Tibial nerve (tissue), 4 donors: ENCODE measurements around the gene OTOP2. TPM values are rescaled to one million over a fixed set of nuclear protein-coding genes. Genes with fewer than 3 reads are reported as not detected.
A peak's percentile ranks its signal among the peaks of the same experiment; 100 is the strongest.

ENCODE experiments used
- DNase-seq, 2 donors: peaks; one replicate each; pipeline ENCODE4 v3.0.0-alpha.2; 2019; ENCODE audit warnings: low spot score in 2 of 2
- H3K27ac ChIP-seq, 4 donors: fragments of 200-600 bp; sonication (generic) in 3 of 4; one replicate each; pipeline ENCODE4 v1.5.1; 2017 to 2019; ENCODE audit warnings: mild to moderate bottlenecking in 1 of 4
- H3K27me3 ChIP-seq, 2 donors: fragments of 200-600 bp; sonication (generic) in 1 of 2; one replicate each; pipeline versions ENCODE4 v1.5.1 to v1.6.0; 2017 to 2019
- H3K36me3 ChIP-seq, 3 donors: fragments of 200-600 bp; sonication (generic); one replicate each; pipeline ENCODE4 v1.5.1; 2018 to 2019
- H3K4me1 ChIP-seq, 4 donors: fragments of 200-600 bp; sonication (generic) in 3 of 4; one replicate each; pipeline ENCODE4 v1.5.1; 2017 to 2019
- H3K4me3 ChIP-seq, 4 donors: fragments of 200-600 bp; sonication (generic) in 3 of 4; one replicate each; pipeline ENCODE4 v1.5.1; 2017 to 2019; ENCODE audit warnings: mild to moderate bottlenecking in 1 of 4, moderate library complexity in 1 of 4
- H3K9me3 ChIP-seq, 4 donors: fragments of 200-600 bp; sonication (generic) in 3 of 4; one replicate each; pipeline ENCODE4 v1.5.1; 2017 to 2019
- CTCF ChIP-seq, 5 experiments: fragments of 200-600 bp in 3 of 5; fragments of 450-650 bp in 2 of 5; sonication (generic) in 3 of 5; IDR thresholded peaks; one replicate each; pipeline ENCODE4 v1.5.1; 2016 to 2019; ENCODE audit warnings: antibody characterized with exemption in 5 of 5, mild to moderate bottlenecking in 3 of 5, moderate library complexity in 2 of 5
- EP300 ChIP-seq, 2 donors: sonication (generic); formaldehyde crosslinking; IDR thresholded peaks; one replicate each; pipeline ENCODE4 v1.6.1; 2017; ENCODE audit warnings: antibody characterized with exemption in 2 of 2, mild to moderate bottlenecking in 1 of 2
- POLR2A ChIP-seq, 2 donors: fragments of 450-650 bp; IDR thresholded peaks; one replicate each; pipeline ENCODE4 v1.6.1; 2017; ENCODE audit warnings: antibody characterized with exemption in 2 of 2, mild to moderate bottlenecking in 2 of 2, moderate library complexity in 2 of 2
- WGBS, 2 donors: methylation state at CpG; one replicate each; pipeline ENCODE4 v1.1.5; 2018; 5-methylcytosine and 5-hydroxymethylcytosine counted together
- total RNA-seq, 4 donors: library from RNA; depleted of rRNA; stranded (reverse); fragments of >200 nt; gene quantifications; one replicate each; pipeline ENCODE4 v1.1.0, GENCODE V29; 2016

The OTOP2 gene
- total RNA-seq, 4 donors from 2014 or later, result not detected

- H3K27ac ChIP-seq, result no peak overlapping the region
- DNase-seq, result peak; percentile 58 to 79
- H3K4me1 ChIP-seq, result peaks cover 0 to 8% (median 0%) of the 10 kb centered on the region in 4 donors
- no peaks in the 10 kb centered on the region for H3K27me3 ChIP-seq
- H3K4me3 ChIP-seq, result no peak overlapping the region
- no peaks in the 10 kb centered on the region for H3K9me3 ChIP-seq
- no peak for TF ChIP-seq POLR2A (IDR thresholded peaks at IDR 0.05)
- peak; percentile 89 to 98 (median 92) for TF ChIP-seq CTCF (IDR thresholded peaks at IDR 0.05)
- no peaks in the 10 kb centered on the region for H3K36me3 ChIP-seq
- WGBS, 2 donors, result 40 to 43% methylated on average over 15 to 27 of the region's 33 CpGs
Observed at GRCh38 chr17:74957935-74958740, 34.1 kb downstream of the OTOP2 start.

GRCh38 chr17:74959826-74960515 is 35.9 kb downstream of the OTOP2 start:
- DNase-seq, result no peak
- Histone ChIP-seq H3K9me3 (no peaks in the 10 kb centered on the region), H3K27me3 (no peaks in the 10 kb centered on the region), H3K36me3 (no peaks in the 10 kb centered on the region), H3K27ac (no peak overlapping the region), H3K4me3 (no peak overlapping the region), H3K4me1 (peaks cover 0 to 8% (median 0%) of the 10 kb centered on the region in 4 donors)
- TF ChIP-seq EP300 (IDR thresholded peaks at IDR 0.05) (no peak), CTCF (IDR thresholded peaks at IDR 0.05) (no peak), POLR2A (IDR thresholded peaks at IDR 0.05) (no peak)
- WGBS, 2 donors, result 48 to 65% methylated on average over 7 to 13 of the region's 14 CpGs

- whole genome bisulfite sequencing, 2 donors, result 37 to 53% methylated on average over 15 to 19 of the region's 19 CpGs
- Histone ChIP-seq H3K36me3 (no peaks in the 10 kb centered on the region), H3K9me3 (no peaks in the 10 kb centered on the region), H3K27me3 (no peaks in the 10 kb centered on the region), H3K4me1 (peaks cover 0 to 8% (median 0%) of the 10 kb centered on the region in 4 donors), H3K27ac (no peak overlapping the region), H3K4me3 (no peak overlapping the region)
- no peak for DNase-seq
- TF ChIP-seq EP300 (IDR thresholded peaks at IDR 0.05) (no peak), CTCF (IDR thresholded peaks at IDR 0.05) (peak in 1 of 5 experiments; percentile 21)
Observed at GRCh38 chr17:74960570-74961342, 36.7 kb downstream of the OTOP2 start.

- no peak overlapping the region for H3K4me3 ChIP-seq
- no peaks in the 10 kb centered on the region for H3K27me3 ChIP-seq
- peaks cover 0 to 8% (median 0%) of the 10 kb centered on the region in 4 donors for H3K4me1 ChIP-seq
- no peak overlapping the region for H3K27ac ChIP-seq
- 29 to 38% methylated on average over 15 to 20 of the region's 23 CpGs for WGBS, 2 donors
- no peaks in the 10 kb centered on the region for H3K9me3 ChIP-seq
- no peaks in the 10 kb centered on the region for H3K36me3 ChIP-seq
- peak; percentile 84 to 95 for DNase-seq
- TF ChIP-seq CTCF (IDR thresholded peaks at IDR 0.05) (peak; percentile 67 to 92 (median 84)), EP300 (IDR thresholded peaks at IDR 0.05) (no peak), POLR2A (IDR thresholded peaks at IDR 0.05) (no peak)
Observed at GRCh38 chr17:74961657-74962350, 37.7 kb downstream of the OTOP2 start.
